ENCODE data around the gene CDCA7.

DNA sequence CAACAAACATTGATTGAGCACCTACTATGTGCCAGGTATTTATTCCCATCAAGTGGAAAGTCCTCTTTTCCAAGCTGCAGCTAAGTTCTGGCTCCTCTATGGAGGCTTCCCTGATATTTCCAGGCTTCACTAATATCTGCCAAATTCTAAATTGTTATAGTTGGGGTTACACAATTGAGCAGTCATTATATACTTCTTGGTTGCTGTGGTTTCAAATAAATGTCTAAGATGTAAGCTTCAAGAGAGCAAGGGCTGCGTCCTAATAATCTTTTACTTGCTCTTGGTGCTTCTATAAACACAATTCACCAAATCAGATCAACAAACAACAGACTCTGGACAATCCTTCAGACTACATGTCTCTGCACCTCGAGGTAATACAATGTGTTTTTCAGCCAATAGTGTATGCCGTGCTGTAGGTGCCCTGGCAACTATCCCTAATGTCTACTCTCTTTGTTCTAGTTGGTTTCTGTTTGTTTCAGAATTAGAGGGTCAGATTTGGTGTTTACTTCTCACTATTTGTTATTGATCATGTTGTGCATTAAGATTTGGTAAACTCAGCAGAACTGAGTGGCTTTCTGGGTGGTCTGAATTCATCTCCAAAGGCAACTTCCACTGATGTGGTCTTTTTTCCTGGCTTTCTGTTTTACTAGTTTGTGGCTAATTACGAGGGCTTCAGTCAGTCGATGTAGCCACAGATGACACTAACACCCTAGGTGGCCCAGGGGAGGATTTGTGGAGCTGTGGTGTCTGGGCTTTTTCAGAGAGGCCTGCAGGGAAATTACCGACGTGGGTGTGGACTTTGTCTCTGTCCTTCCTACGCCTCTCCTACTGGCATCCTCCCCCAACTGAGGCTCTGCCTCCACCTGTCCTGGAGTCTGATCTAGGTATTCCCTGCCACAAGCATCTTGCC is 50.4 kb downstream of the CDCA7 start:
- TF ChIP-seq, protein P1, sequence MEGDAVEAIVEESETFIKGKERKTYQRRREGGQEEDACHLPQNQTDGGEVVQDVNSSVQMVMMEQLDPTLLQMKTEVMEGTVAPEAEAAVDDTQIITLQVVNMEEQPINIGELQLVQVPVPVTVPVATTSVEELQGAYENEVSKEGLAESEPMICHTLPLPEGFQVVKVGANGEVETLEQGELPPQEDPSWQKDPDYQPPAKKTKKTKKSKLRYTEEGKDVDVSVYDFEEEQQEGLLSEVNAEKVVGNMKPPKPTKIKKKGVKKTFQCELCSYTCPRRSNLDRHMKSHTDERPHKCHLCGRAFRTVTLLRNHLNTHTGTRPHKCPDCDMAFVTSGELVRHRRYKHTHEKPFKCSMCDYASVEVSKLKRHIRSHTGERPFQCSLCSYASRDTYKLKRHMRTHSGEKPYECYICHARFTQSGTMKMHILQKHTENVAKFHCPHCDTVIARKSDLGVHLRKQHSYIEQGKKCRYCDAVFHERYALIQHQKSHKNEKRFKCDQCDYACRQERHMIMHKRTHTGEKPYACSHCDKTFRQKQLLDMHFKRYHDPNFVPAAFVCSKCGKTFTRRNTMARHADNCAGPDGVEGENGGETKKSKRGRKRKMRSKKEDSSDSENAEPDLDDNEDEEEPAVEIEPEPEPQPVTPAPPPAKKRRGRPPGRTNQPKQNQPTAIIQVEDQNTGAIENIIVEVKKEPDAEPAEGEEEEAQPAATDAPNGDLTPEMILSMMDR (IDR thresholded peaks at IDR 0.05): no peak
- TF ChIP-seq POLR2A (IDR thresholded peaks at IDR 0.05): no peak
